Neural cell (in vitro differentiated cells): ENCODE measurements around the gene MXD3. TPM values are rescaled to one million over a fixed set of nuclear protein-coding genes. Genes with fewer than 3 reads are reported as not detected.
"Not testable (repeated sequence)": the region's sequence is repeated elsewhere in the genome, so short reads cannot be mapped to it uniquely, and the experiment has no call there.

ENCODE experiments used
- H2AFZ ChIP-seq: fragments of 200-600, 300-800 bp; sonication (generic), shearing (Covaris generic); 2 replicates; pipeline ENCODE4 v1.6.0; 2014; ENCODE audit warnings: low read depth, mild to moderate bottlenecking, antibody characterized with exemption, low read length, moderate library complexity
- H3F3A ChIP-seq: fragments of 200-600 bp; shearing (Covaris generic); 2 replicates; pipeline ENCODE4 v1.6.1; 2016; ENCODE audit warnings: mild to moderate bottlenecking, moderate library complexity, mixed read lengths, antibody characterized with exemption, low read length; ENCODE audit not compliant: insufficient read depth, poor library complexity, severe bottlenecking
- H3K27ac ChIP-seq: fragments of 200-600, 300-800 bp; sonication (generic), shearing (Covaris generic); 2 replicates; pipeline ENCODE4 v1.5.1; 2014; ENCODE audit warnings: mild to moderate bottlenecking, low read length, moderate library complexity
- H3K27me3 ChIP-seq: fragments of 300-800, 200-600 bp; sonication (generic), shearing (Covaris generic); 2 replicates; pipeline ENCODE4 v1.6.0; 2014; ENCODE audit warnings: mild to moderate bottlenecking, low read depth, low read length, moderate library complexity; ENCODE audit not compliant: insufficient read depth
- H3K36me3 ChIP-seq: fragments of 300-800, 200-600 bp; sonication (generic), shearing (Covaris generic); 2 replicates; pipeline ENCODE4 v1.5.1; 2014; ENCODE audit warnings: mild to moderate bottlenecking, antibody characterized with exemption, low read length, moderate library complexity; ENCODE audit not compliant: insufficient read depth
- H3K4me2 ChIP-seq: fragments of 300-800, 200-600 bp; sonication (generic), shearing (Covaris generic); 2 replicates; pipeline ENCODE4 v1.6.0; 2014; ENCODE audit warnings: mild to moderate bottlenecking, low read length
- H3K4me3 ChIP-seq: fragments of 300-800, 200-600 bp; sonication (generic), shearing (Covaris generic); 2 replicates; pipeline ENCODE4 v1.5.1; 2014; ENCODE audit warnings: mild to moderate bottlenecking, low read length, moderate library complexity
- H3K79me2 ChIP-seq: fragments of 200-600 bp; shearing (Covaris generic); replicated peaks from 2 replicates; pipeline ENCODE4 v1.6.0; 2014; ENCODE audit warnings: mild to moderate bottlenecking, low read length, moderate library complexity; ENCODE audit not compliant: insufficient read depth
- H3K9ac ChIP-seq: fragments of 300-800, 200-600 bp; sonication (generic), shearing (Covaris generic); 2 replicates; pipeline ENCODE4 v1.6.1; 2016; ENCODE audit warnings: mild to moderate bottlenecking, low read length, mixed read lengths
- H3K9me2 ChIP-seq: fragments of 200-600 bp; shearing (Covaris generic); 2 replicates; pipeline ENCODE4 v1.6.1; 2016; ENCODE audit warnings: mild to moderate bottlenecking, low read length, mixed read lengths; ENCODE audit not compliant: insufficient read depth
- H3K9me3 ChIP-seq: fragments of 200-600, 300-800 bp; sonication (generic), shearing (Covaris generic); 2 replicates; pipeline ENCODE4 v1.6.1; 2016; ENCODE audit warnings: mild to moderate bottlenecking, mixed run types, low read length, moderate library complexity, mixed read lengths
- H4K20me1 ChIP-seq: fragments of 200-600 bp; shearing (Covaris generic); 2 replicates; pipeline ENCODE4 v1.6.1; 2016; ENCODE audit warnings: mild to moderate bottlenecking, mixed run types; ENCODE audit not compliant: insufficient read depth
- EP300 ChIP-seq: fragments of 450-650 bp; conservative IDR thresholded peaks from 2 replicates; pipeline ENCODE4 v1.6.1; 2014; ENCODE audit warnings: antibody characterized with exemption, mild to moderate bottlenecking, moderate library complexity; ENCODE audit not compliant: poor library complexity, severe bottlenecking
- EZH2 ChIP-seq: fragments of 200-600, 300-800 bp; shearing (Covaris generic), sonication (generic); IDR thresholded peaks from 2 replicates; pipeline ENCODE4 v1.6.1; 2014; ENCODE audit warnings: antibody characterized with exemption, low read length, borderline replicate concordance, mild to moderate bottlenecking; ENCODE audit not compliant: insufficient read depth, poor library complexity, severe bottlenecking
- MXI1 ChIP-seq: fragments of 450-650 bp; conservative IDR thresholded peaks from 2 replicates; pipeline ENCODE4 v1.6.1; 2014; ENCODE audit warnings: antibody characterized with exemption, mild to moderate bottlenecking; ENCODE audit not compliant: poor library complexity, severe bottlenecking
- POLR2AphosphoS5 ChIP-seq: IDR thresholded peaks from 2 replicates; pipeline ENCODE4 v1.6.1; 2012
- RAD21 ChIP-seq: fragments of 450-650 bp; conservative IDR thresholded peaks from 2 replicates; pipeline ENCODE4 v1.6.1; 2014; ENCODE audit warnings: antibody characterized with exemption, mild to moderate bottlenecking, moderate library complexity
- SMC3 ChIP-seq: fragments of 450-650 bp; conservative IDR thresholded peaks from 2 replicates; pipeline ENCODE4 v1.6.1; 2014; ENCODE audit warnings: antibody characterized with exemption, mild to moderate bottlenecking, moderate library complexity; ENCODE audit not compliant: poor library complexity
- TAF1 ChIP-seq: IDR thresholded peaks from 2 replicates; pipeline ENCODE4 v1.6.1; 2012; ENCODE audit warnings: low read depth
- polyA plus RNA-seq: library from polyadenylated mRNA; depleted of rRNA; stranded (reverse); fragments of >200 nt; gene quantifications from 2 replicates; pipeline ENCODE4 v1.2.3, GENCODE V29; 2014
- TF ChIP-seq, protein P1 (sequence below): IDR thresholded peaks from 2 replicates; pipeline ENCODE4 v1.6.1; 2012; ENCODE audit warnings: borderline replicate concordance
- TF ChIP-seq, protein P2 (sequence below): fragments of 450-650 bp; IDR thresholded peaks from 2 replicates; pipeline ENCODE4 v1.5.1; 2014; ENCODE audit warnings: antibody characterized with exemption, mild to moderate bottlenecking, moderate library complexity; ENCODE audit not compliant: poor library complexity, severe bottlenecking

The MXD3 gene
- polyA plus RNA-seq, 1 donor from 2014 or later = 9.3 TPM

DNA sequence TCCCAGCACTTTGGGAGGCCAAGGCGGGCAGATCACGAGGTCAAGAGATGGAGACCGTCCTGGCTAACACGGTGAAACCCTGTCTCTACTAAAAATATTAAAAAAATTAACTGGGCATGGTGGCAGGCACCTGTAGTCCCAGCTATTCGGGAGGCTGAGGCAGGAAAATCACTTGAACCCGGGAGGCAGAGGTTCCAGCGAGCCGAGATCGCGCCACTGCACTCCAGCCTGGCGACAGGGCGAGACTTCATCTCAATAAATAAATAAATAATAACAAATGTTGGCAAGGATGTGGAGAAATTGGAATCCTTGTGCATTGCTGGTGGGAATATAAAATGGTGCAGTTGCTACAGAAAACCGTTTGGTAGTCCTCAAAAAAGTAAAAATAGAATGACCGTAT, 31.3 kb upstream of the MXD3 start:
- H2AFZ ChIP-seq, H3K4me3 ChIP-seq, H3K4me2 ChIP-seq, H3K27me3 ChIP-seq, H3K9me3 ChIP-seq, H3K9ac ChIP-seq, H3K36me3 ChIP-seq, H3F3A ChIP-seq, H4K20me1 ChIP-seq, H3K27ac ChIP-seq, H3K9me2 ChIP-seq: not testable (repeated sequence)
- H3K79me2 ChIP-seq = peaks cover 33% of the 10 kb centered on the region

DNA sequence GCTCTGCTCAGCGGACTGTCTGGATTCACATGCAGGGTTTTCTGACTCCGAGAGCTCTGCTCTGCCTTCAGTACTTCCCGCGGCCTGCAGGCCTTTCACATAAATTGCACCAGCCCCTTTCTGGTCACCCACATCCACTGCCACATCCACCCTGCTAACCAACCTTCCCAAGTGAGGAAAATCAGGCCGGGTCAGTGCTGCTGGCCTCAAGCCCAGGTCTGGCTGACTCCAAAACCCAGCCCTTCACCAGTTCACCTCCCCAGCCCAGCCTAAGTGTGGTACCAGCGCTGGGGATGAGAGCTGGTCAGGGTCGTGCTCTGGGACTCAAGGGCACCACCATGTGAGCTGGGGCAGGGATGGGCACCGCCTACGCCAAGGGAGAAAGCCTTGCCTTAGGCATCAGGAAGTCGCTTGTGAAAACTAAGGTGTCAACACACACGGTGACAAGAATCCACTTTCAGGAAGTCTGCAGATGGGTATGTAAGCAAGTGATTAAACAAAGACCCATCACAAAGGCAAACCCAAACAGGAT, 27.5 kb upstream of the MXD3 start:
- Histone ChIP-seq H3K9ac (no peak overlapping the region), H3F3A (no peaks in the 10 kb centered on the region), H3K36me3 (no peaks in the 10 kb centered on the region), H3K4me2 (no peak overlapping the region), H3K27me3 (no peaks in the 10 kb centered on the region), H3K79me2 (peaks cover 16% of the 10 kb centered on the region), H3K9me3 (no peaks in the 10 kb centered on the region), H4K20me1 (no peaks in the 10 kb centered on the region), H3K4me3 (no peak overlapping the region), H2AFZ (no peak overlapping the region), H3K9me2 (no peaks in the 10 kb centered on the region), H3K27ac (no peak overlapping the region)
- no peak for TF ChIP-seq MXI1
- no peak for TF ChIP-seq EP300
- TF ChIP-seq RAD21 = no peak
- TF ChIP-seq TAF1 = no peak
- TF ChIP-seq POLR2AphosphoS5 = no peak
- no peak for TF ChIP-seq EZH2
- TF ChIP-seq, protein P1, sequence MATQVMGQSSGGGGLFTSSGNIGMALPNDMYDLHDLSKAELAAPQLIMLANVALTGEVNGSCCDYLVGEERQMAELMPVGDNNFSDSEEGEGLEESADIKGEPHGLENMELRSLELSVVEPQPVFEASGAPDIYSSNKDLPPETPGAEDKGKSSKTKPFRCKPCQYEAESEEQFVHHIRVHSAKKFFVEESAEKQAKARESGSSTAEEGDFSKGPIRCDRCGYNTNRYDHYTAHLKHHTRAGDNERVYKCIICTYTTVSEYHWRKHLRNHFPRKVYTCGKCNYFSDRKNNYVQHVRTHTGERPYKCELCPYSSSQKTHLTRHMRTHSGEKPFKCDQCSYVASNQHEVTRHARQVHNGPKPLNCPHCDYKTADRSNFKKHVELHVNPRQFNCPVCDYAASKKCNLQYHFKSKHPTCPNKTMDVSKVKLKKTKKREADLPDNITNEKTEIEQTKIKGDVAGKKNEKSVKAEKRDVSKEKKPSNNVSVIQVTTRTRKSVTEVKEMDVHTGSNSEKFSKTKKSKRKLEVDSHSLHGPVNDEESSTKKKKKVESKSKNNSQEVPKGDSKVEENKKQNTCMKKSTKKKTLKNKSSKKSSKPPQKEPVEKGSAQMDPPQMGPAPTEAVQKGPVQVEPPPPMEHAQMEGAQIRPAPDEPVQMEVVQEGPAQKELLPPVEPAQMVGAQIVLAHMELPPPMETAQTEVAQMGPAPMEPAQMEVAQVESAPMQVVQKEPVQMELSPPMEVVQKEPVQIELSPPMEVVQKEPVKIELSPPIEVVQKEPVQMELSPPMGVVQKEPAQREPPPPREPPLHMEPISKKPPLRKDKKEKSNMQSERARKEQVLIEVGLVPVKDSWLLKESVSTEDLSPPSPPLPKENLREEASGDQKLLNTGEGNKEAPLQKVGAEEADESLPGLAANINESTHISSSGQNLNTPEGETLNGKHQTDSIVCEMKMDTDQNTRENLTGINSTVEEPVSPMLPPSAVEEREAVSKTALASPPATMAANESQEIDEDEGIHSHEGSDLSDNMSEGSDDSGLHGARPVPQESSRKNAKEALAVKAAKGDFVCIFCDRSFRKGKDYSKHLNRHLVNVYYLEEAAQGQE = no peak
- TF ChIP-seq, protein P2, sequence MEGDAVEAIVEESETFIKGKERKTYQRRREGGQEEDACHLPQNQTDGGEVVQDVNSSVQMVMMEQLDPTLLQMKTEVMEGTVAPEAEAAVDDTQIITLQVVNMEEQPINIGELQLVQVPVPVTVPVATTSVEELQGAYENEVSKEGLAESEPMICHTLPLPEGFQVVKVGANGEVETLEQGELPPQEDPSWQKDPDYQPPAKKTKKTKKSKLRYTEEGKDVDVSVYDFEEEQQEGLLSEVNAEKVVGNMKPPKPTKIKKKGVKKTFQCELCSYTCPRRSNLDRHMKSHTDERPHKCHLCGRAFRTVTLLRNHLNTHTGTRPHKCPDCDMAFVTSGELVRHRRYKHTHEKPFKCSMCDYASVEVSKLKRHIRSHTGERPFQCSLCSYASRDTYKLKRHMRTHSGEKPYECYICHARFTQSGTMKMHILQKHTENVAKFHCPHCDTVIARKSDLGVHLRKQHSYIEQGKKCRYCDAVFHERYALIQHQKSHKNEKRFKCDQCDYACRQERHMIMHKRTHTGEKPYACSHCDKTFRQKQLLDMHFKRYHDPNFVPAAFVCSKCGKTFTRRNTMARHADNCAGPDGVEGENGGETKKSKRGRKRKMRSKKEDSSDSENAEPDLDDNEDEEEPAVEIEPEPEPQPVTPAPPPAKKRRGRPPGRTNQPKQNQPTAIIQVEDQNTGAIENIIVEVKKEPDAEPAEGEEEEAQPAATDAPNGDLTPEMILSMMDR = no peak
- no peak for TF ChIP-seq SMC3
